Activated effector memory CD4-positive, alpha-beta T cell treated with Interleukin-2 at 50 U/mL for 16 hours (primary cell): ENCODE results near the gene TBX15.
"Not testable (repeated sequence)": the region's sequence is repeated elsewhere in the genome, so short reads cannot be mapped to it uniquely, and the experiment has no call there.

Experiments used
- DNase-seq: peaks from one replicate; pipeline ENCODE4 v3.0.0-alpha.2; 2020

Gene TBX15

GRCh38 chr1:118958140-118958539 is 30.0 kb downstream of the TBX15 start:
- DNase-seq: no peak

- not testable (repeated sequence) for DNase-seq
These were observed 30.6 kb downstream of the TBX15 start for GRCh38 chr1:118957579-118957978.

GRCh38 chr1:118954301-118954905 is 33.7 kb downstream of the TBX15 start:
- no peak for DNase-seq

- DNase-seq: no peak
These were observed 36.7 kb downstream of the TBX15 start for GRCh38 chr1:118951270-118951936.

GRCh38 chr1:118949315-118949714 is 38.8 kb downstream of the TBX15 start:
- DNase-seq: no peak

GRCh38 chr1:118948846-118949245 is 39.3 kb downstream of the TBX15 start:
- no peak for DNase-seq

- DNase-seq: no peak
These were observed 39.8 kb downstream of the TBX15 start for GRCh38 chr1:118948351-118948750.

GRCh38 chr1:118947790-118948189 is 40.4 kb downstream of the TBX15 start:
- no peak for DNase-seq

GRCh38 chr1:118947003-118947765 is 41.0 kb downstream of the TBX15 start:
- DNase-seq: no peak

- no peak for DNase-seq
These were observed 42.7 kb downstream of the TBX15 start for GRCh38 chr1:118945489-118945888.

GRCh38 chr1:118944546-118944945 is 43.6 kb downstream of the TBX15 start:
- DNase-seq: no peak

- DNase-seq: no peak
These were observed 44.0 kb downstream of the TBX15 start for GRCh38 chr1:118944133-118944532.

GRCh38 chr1:118940957-118941356 is 47.2 kb downstream of the TBX15 start:
- no peak for DNase-seq

- no peak for DNase-seq
These were observed 50.6 kb downstream of the TBX15 start for GRCh38 chr1:118937413-118938072.

- DNase-seq: no peak
These were observed 53.4 kb downstream of the TBX15 start for GRCh38 chr1:118934706-118935105.

- DNase-seq: no peak
These were observed 54.9 kb downstream of the TBX15 start for GRCh38 chr1:118933051-118933781.

- no peak for DNase-seq
These were observed 56.3 kb downstream of the TBX15 start for GRCh38 chr1:118931876-118932275.

GRCh38 chr1:118928739-118929554 is 59.2 kb downstream of the TBX15 start:
- no peak for DNase-seq

- DNase-seq: no peak
These were observed 60.5 kb downstream of the TBX15 start for GRCh38 chr1:118927427-118928187.

- DNase-seq: no peak
These were observed 61.9 kb downstream of the TBX15 start for GRCh38 chr1:118926261-118926660.

- DNase-seq: no peak
These were observed 62.5 kb downstream of the TBX15 start for GRCh38 chr1:118925651-118926050.
